GM21367 (cell line): ENCODE results near the gene CHSY1.
"Not testable (repeated sequence)": the region's sequence is repeated elsewhere in the genome, so short reads cannot be mapped to it uniquely, and the experiment has no call there.

Experiments used
- ATAC-seq: cut with Tn5 transposase; IDR thresholded peaks from one replicate; pipeline ENCODE4 v1.9.1; 2021; ENCODE audit not compliant: unreplicated experiment

Gene CHSY1

DNA sequence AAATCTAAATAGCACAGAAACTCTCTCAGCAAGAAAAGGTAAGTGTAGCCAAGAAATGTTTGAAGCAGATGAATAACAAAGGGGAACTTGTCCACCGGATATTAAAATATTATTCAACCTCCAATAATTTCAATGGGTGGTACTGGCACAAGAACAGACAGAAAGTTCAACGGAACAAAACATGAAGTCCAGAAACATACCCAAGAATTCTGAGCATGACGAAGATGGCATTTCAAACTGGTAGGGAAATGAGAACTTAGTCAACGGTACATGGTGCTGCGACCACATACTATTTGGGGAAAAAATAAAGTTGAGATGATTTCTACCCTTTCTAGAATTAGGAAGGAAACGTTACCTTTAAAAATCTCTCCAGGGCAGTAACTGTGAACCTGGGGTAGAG is 5.5 kb downstream of the CHSY1 start:
- ATAC-seq: no peak

DNA sequence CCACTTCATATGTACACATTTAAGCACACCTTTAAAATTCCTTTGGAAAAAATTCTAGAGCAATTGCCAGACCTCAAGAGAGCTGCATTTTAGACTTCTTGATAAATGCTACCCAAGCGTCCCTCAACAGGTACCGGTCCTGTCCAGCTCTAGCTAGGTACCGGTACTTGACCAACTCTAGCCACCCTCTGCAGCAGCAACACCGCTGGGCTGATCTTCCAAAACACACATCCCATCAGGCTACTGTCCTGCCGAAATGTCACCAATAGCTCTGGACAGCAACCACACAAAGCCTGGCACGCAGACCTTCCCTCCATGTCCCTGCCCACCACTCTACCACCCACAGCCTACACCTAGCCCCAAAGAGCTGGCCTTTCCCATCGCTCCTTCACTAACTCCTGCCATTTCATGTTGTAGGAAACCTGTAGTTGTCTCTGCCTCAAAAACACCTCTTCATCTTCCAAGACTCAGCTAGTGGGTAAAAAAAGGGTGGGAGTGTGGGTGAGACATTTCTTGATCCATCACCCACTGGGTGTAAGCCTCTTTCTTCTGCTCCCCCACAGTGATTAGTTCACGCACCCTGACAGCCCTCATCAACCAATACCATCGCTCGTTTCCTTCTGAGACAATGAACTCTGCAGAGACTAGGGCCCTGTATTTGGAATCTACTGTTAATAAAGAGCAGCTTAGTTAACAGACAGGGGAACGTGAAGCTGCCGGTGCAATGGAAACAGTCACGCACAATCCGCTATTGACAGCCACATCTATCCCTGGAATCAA is 6.8 kb downstream of the CHSY1 start:
- ATAC-seq: no peak

DNA sequence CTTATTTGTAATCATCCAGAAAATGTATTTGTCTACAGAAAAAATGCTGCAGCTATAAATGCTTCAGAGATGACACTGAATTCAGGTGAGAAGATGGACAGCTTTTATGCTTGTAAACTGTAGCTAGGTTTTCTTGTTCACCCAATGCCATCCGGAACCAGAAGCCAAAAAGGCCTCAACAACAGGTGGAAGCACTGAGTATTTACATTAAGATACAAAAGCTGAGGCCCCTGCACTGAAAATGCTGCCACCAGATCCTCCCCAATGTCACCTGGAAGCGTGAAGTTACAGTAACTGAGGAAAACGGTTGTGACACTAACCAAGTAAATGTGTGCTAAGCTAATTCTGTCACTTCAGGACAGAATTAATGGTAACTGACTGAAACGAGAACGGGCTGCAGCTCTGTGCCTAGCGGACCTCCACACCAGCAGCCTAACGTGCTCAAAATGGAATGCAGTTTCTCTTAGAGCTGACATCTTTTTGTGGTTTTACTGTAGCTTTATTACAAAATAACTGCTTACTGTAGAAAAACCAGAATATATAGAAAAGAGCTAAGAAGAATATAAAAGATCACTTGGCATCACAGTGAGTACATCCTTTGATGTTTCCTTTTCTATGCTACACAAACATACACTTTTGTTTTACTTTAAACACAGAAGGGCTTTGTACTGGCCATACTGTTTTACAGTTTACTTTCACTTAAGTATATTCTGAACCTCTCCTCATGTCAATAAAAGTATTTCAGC is 7.6 kb downstream of the CHSY1 start:
- ATAC-seq: no peak

GRCh38 chr15:101243420-101243819 is 8.4 kb downstream of the CHSY1 start:
- no peak for ATAC-seq

DNA sequence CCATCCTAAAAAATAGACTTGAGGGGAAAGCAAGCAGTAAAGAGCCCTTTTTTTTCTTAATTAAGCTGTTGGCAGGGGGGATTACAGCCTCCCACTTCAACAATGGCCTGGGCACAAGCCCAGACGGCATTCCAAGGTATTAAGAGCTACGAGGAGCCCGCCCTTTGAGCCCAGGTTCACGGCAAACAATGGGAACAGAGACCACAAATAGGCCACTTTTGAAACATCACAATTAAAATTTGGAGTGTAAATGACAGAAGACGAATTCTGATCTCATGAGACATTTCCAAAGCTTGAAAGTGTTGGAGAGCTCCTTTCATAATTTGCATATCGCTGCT is 8.9 kb downstream of the CHSY1 start:
- no peak for ATAC-seq

GRCh38 chr15:101242160-101242998 is 9.5 kb downstream of the CHSY1 start:
- ATAC-seq: peak; percentile 77

- no peak for ATAC-seq
Observed at GRCh38 chr15:101240358-101240757, 11.5 kb downstream of the CHSY1 start.

DNA sequence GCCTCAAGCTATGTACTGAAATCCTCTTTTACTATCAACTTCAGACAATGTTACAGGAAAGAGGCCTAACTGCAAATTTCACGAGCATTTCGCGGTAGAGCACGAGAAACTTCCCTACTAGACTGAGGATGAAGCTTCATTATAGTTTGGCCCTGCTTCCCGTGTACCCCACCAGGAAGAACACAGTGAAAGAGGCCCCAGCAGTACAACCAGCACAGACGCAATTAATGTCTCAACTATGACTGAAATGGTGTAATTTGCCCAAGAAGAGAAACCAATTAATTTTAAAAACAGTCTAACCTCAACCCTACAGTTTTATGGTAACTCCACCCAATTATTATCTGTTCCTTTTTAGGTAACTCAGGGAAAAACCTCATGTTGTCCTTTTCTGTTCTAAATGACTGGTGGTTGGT is 12.1 kb downstream of the CHSY1 start:
- ATAC-seq: no peak

DNA sequence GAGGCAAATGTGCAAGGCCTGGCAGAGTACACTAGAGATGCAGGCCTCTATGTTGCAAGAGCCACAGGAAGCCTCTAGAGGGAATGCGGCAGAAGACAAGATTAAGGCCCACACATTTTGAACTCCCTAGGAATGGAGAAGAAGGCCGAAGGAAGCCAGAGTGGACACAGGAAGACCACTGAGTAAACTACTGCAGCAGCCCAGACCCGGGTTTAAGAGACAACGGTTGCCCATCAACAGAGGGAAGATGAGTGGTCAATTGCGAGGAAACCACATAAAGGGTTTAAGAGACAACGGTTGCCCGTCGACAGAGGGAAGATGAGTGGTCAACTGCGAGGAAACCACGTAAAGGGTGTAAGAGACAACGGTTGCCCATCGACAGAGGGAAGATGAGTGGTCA is 14.6 kb downstream of the CHSY1 start:
- ATAC-seq: no peak

DNA sequence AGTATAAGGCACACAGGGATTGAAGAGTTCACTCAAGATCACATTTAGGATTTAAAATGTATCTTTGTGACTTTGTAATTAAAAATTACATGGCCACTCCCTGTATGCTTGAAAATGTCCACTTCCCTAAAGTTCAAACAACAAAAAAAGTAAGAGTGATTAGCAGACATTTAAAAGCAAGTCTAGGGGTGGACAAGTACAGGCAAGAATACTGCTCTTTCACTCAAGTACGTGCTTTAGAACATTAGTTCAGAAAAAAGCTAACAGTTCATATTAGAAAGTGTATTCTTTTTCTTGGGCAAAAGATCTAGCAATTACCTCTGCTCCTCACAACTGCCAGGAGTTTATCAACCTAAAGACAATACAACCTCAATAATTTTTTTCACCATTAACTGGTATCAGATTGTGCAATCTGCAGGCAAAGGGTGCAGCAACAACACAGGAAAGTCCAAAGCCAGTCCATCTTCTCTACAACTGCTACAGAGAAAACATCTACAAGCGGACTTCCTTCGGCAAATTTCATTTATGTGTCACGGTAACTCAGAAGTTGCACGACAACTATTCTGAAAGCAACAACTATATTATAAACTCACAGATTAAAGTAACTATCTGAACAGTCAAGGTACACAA is 18.1 kb downstream of the CHSY1 start:
- ATAC-seq: no peak

- ATAC-seq: no peak
Observed at GRCh38 chr15:101232677-101233076, 19.2 kb downstream of the CHSY1 start.

DNA sequence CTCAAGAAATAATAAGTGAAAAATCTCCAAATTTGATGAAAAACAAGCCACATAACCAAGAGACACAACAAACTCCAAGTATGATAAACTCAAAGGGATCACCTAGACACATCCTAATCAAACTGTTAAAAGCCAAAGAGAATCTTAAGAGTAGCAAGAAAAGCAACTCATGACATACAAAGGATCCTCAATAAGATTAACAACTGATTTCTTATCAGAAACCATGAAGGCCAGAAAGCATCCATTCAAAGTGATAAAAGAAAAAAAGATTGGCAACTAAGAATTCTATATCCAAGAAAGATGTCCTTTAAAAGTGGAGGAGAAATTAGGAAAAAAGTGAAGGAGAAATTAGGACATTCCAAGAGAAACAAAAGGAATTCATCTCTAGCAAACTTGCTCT is 23.5 kb downstream of the CHSY1 start:
- ATAC-seq: no peak

DNA sequence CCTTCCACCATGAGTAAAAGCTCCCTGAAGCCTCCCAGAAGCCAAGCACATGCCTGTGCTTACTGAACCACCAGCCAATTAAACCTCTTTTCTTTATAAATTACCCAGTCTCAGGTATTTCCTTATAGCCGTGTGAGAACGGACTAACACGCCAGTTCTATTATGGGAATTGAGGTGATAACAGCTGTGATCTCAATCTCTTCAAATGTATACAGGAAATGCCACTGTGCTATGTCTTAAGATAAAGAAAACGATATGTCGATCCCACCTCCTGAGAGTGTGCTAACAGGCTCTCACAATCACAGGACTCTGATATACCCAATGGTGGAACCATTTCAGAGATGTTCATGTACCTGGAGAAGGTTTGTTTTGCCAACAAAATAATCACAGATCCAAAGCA is 26.2 kb downstream of the CHSY1 start:
- ATAC-seq: no peak

DNA sequence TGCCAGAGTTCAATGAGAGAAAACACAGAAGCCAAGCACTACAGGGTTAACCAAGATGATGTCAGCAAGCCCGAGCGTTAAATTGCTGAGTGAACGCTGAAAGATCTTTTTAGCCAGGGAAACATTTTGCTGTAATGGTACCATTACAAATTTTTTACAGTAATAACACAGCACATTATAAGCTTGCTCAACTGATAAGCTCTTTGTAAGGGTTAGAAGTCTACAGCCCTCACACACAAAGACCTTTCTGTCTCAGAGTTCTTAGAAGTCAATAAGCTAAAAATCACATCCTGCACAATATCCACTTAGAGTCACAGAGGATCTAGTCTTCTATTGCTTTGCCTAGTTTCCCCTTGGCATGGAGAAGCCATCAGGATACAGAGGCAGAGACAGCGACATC is 29.9 kb downstream of the CHSY1 start:
- ATAC-seq: no peak

DNA sequence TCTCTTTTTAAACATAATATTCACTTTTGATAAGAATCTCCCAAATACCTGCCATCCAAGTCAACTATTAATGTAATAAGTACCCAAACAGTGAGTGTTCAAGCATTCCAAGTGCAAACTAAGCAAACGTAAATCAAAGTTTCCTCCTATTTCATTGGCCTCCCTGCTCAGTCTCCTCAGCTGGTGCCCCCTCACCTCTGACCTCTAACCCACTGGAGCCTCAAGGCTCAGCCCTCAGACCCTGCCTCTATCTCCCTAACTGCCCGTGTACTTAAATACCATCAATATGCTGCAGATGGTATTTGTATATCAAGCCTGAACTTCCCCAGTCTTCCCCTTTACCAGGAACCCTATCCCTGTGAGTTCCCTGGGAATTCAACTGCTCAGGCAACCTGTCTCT is 31.8 kb downstream of the CHSY1 start:
- ATAC-seq: no peak

GRCh38 chr15:101219441-101219840 is 32.4 kb downstream of the CHSY1 start:
- ATAC-seq: no peak

GRCh38 chr15:101217446-101217845 is 34.4 kb downstream of the CHSY1 start:
- no peak for ATAC-seq

GRCh38 chr15:101216100-101216499 is 35.7 kb downstream of the CHSY1 start:
- ATAC-seq: no peak

- ATAC-seq: no peak
Observed at GRCh38 chr15:101215681-101216080, 36.2 kb downstream of the CHSY1 start.

GRCh38 chr15:101214435-101215097 is 37.3 kb downstream of the CHSY1 start:
- ATAC-seq: not testable (repeated sequence)

- ATAC-seq: no peak
Observed at GRCh38 chr15:101213570-101213969, 38.3 kb downstream of the CHSY1 start.
